Testis (tissue), 3 donors: ENCODE measurements around the gene MYG1. TPM values are rescaled to one million over a fixed set of nuclear protein-coding genes. Genes with fewer than 3 reads are reported as not detected.
"Not testable (repeated sequence)": the region's sequence is repeated elsewhere in the genome, so short reads cannot be mapped to it uniquely, and the experiment has no call there.

Experiments used
- DNase-seq: peaks from one replicate; pipeline ENCODE4 v3.0.0-alpha.2; 2019
- H3K27ac ChIP-seq, 2 donors: fragments of 200-600 bp; sonication (generic); one replicate each; pipeline ENCODE4 v1.5.1; 2019
- H3K27me3 ChIP-seq: fragments of 200-600 bp; sonication (generic); one replicate; pipeline ENCODE4 v1.5.1; 2019
- H3K36me3 ChIP-seq: fragments of 200-600 bp; sonication (generic); one replicate; pipeline ENCODE4 v1.5.1; 2017; ENCODE audit warnings: low read depth; ENCODE audit errors: missing control alignments
- H3K4me1 ChIP-seq: fragments of 200-600 bp; sonication (generic); one replicate; pipeline ENCODE4 v1.5.1; 2019
- H3K4me3 ChIP-seq, 2 donors: fragments of 200-600 bp; sonication (generic); one replicate each; pipeline ENCODE4 v1.5.1; 2017 to 2019
- H3K9me3 ChIP-seq: fragments of 200-600 bp; sonication (generic); one replicate; pipeline ENCODE4 v1.5.1; 2017
- CTCF ChIP-seq, 3 experiments: fragments of 450-650 bp in 2 of 3; fragments of 200-600 bp in 1 of 3; sonication (generic) in 1 of 3; IDR thresholded peaks; one replicate each; pipeline ENCODE4 v1.5.1; 2016 to 2019; ENCODE audit warnings: antibody characterized with exemption in 3 of 3, mild to moderate bottlenecking in 2 of 3, moderate library complexity in 1 of 3
- POLR2A ChIP-seq: fragments of 450-650 bp; IDR thresholded peaks from one replicate; pipeline ENCODE4 v1.6.1; 2017; ENCODE audit warnings: antibody characterized with exemption, mild to moderate bottlenecking, moderate library complexity
- WGBS, 2 donors: methylation state at CpG; one replicate each; pipeline ENCODE4 v1.1.5; 2018; 5-methylcytosine and 5-hydroxymethylcytosine counted together
- intact Hi-C: fragments of 100-400 bp; cut with DNase I; formaldehyde crosslinking; loops from one replicate; pipeline ENCODE4 v1.15.1; 2023; ENCODE audit warnings: low total_unique reads
- polyA plus RNA-seq: library from polyadenylated mRNA; stranded (reverse); fragments of 350-450 nt; fragmentation: Illumina TruSeq; extraction: RNeasy Lipid Tissue Mini Kit (QIAGEN cat#74804); gene quantifications from one replicate; pipeline ENCODE4 v1.2.3, GENCODE V29; 2014; ENCODE audit warnings: low read depth, low replicate concordance; ENCODE audit not compliant: insufficient read depth
- total RNA-seq, 2 donors: library from RNA; depleted of rRNA; stranded (reverse); fragments of >200 nt; gene quantifications; one replicate each; pipeline ENCODE4 v1.2.3, GENCODE V29; 2016

Gene MYG1
- total and polyA plus RNA-seq, 3 donors from 2014 or later = 106 to 287 (median 117) TPM

- Histone ChIP-seq H3K27ac (no peak overlapping the region), H3K4me1 (no peaks in the 10 kb centered on the region), H3K36me3 (no peaks in the 10 kb centered on the region), H3K4me3 (no peak overlapping the region), H3K9me3 (no peaks in the 10 kb centered on the region), H3K27me3 (no peaks in the 10 kb centered on the region)
- DNase-seq = no peak
- TF ChIP-seq POLR2A = no peak
- no peak for TF ChIP-seq CTCF (IDR thresholded peaks at IDR 0.05)
- 78 to 83% methylated on average over 5 of the region's 5 CpGs for WGBS, 2 donors
- intact Hi-C loops = no loop called here
These were observed 31.2 kb downstream of the MYG1 start for GRCh38 chr12:53330671-53331070.

- H3K9me3 ChIP-seq, H3K4me1 ChIP-seq, H3K36me3 ChIP-seq, H3K4me3 ChIP-seq, H3K27ac ChIP-seq, intact Hi-C loops, DNase-seq, H3K27me3 ChIP-seq: not testable (repeated sequence)
These were observed 32.8 kb downstream of the MYG1 start for GRCh38 chr12:53332339-53332738.

- Histone ChIP-seq H3K36me3 (no peaks in the 10 kb centered on the region), H3K4me3 (no peak overlapping the region), H3K27me3 (no peaks in the 10 kb centered on the region), H3K27ac (no peak overlapping the region), H3K9me3 (no peaks in the 10 kb centered on the region), H3K4me1 (no peaks in the 10 kb centered on the region)
- intact Hi-C loops = no loop called here
- no peak for TF ChIP-seq POLR2A
- TF ChIP-seq CTCF (IDR thresholded peaks at IDR 0.05) = no peak
- WGBS, 2 donors = 71 to 83% methylated on average over 15 of the region's 15 CpGs
- no peak for DNase-seq
These were observed 33.2 kb downstream of the MYG1 start for GRCh38 chr12:53332744-53333143.

GRCh38 chr12:53333289-53333688 lies 33.8 kb downstream of the MYG1 start:
- intact Hi-C loops = no loop called here
- DNase-seq = no peak
- TF ChIP-seq CTCF (IDR thresholded peaks at IDR 0.05) (no peak), POLR2A (no peak)
- no peaks in the 10 kb centered on the region for H3K4me1 ChIP-seq
- H3K36me3 ChIP-seq = no peaks in the 10 kb centered on the region
- WGBS, 2 donors = 85 to 88% methylated on average over 4 of the region's 4 CpGs
- no peaks in the 10 kb centered on the region for H3K27me3 ChIP-seq
- no peak overlapping the region for H3K27ac ChIP-seq
- H3K4me3 ChIP-seq = no peak overlapping the region
- H3K9me3 ChIP-seq = no peaks in the 10 kb centered on the region

GRCh38 chr12:53333845-53334244 lies 34.4 kb downstream of the MYG1 start:
- Histone ChIP-seq H3K27ac (no peak overlapping the region), H3K4me1 (no peaks in the 10 kb centered on the region), H3K9me3 (no peaks in the 10 kb centered on the region), H3K36me3 (no peaks in the 10 kb centered on the region), H3K27me3 (no peaks in the 10 kb centered on the region), H3K4me3 (no peak overlapping the region)
- DNase-seq = no peak
- intact Hi-C loops = no loop called here
- TF ChIP-seq POLR2A (no peak), CTCF (IDR thresholded peaks at IDR 0.05) (no peak)
- WGBS, 2 donors = 74 to 76% methylated on average over 7 of the region's 7 CpGs
